Sciatic nerve (tissue), 2 donors: Measurements from ENCODE around the gene PER2. TPM values are rescaled to one million over a fixed set of nuclear protein-coding genes. Genes with fewer than 3 reads are reported as not detected.
"Not testable (repeated sequence)": the region's sequence is repeated elsewhere in the genome, so short reads cannot be mapped to it uniquely, and the experiment has no call there.

Source experiments
- ATAC-seq: fragments of 200-7000 bp; cut with Tn5 transposase; one replicate; pipeline ENCODE4 v1.9.1; 2020; ENCODE audit warnings: mild to moderate bottlenecking, moderate library complexity
- DNase-seq: peaks from one replicate; pipeline ENCODE4 v3.0.0-alpha.2; 2020; ENCODE audit warnings: low spot score
- intact Hi-C: fragments of 100-400 bp; cut with DNase I; formaldehyde crosslinking; loops from one replicate; pipeline ENCODE4 v1.14.2; 2022
- total RNA-seq: library from RNA; stranded (reverse); fragmentation: NEBNext Ultra II Directional; extraction: Animal tissue kit (Norgen Biotek cat#: 25700); gene quantifications from one replicate; pipeline ENCODE4 v1.2.1, GENCODE V29; 2021
- donor health status: DM: no; HTN: no; CAD: no.
- donor health status: DM: no; HTN: no; CAD: no.

PER2 gene
- total RNA-seq, 1 donor from 2014 or later = 24.7 TPM

- intact Hi-C loops = no loop called here
- no peak for ATAC-seq
- DNase-seq = peak; percentile 48
Observed at GRCh38 chr2:238314576-238314975, 26.2 kb upstream of the PER2 start.

GRCh38 chr2:238313991-238314350 is 25.6 kb upstream of the PER2 start:
- peak; percentile 18 for DNase-seq
- no peak for ATAC-seq
- intact Hi-C loops = no loop called here

- ATAC-seq = no peak
- DNase-seq = peak; percentile 39
- intact Hi-C loops = no loop called here
Observed at GRCh38 chr2:238313289-238313990, 25.0 kb upstream of the PER2 start.

GRCh38 chr2:238310721-238311120 is 22.3 kb upstream of the PER2 start:
- intact Hi-C loops, ATAC-seq, DNase-seq: not testable (repeated sequence)

GRCh38 chr2:238308177-238308576 is 19.8 kb upstream of the PER2 start:
- peak; percentile 34 for DNase-seq
- no peak for ATAC-seq
- intact Hi-C loops = no loop called here

- DNase-seq (peak; percentile 34), ATAC-seq (peak; percentile 28)
- intact Hi-C loops = no loop called here
Observed at GRCh38 chr2:238306672-238306998, 18.2 kb upstream of the PER2 start.

GRCh38 chr2:238305965-238306671 is 17.7 kb upstream of the PER2 start:
- peak; percentile 13 for DNase-seq
- intact Hi-C loops = no loop called here
- no peak for ATAC-seq

GRCh38 chr2:238305092-238305862 is 16.9 kb upstream of the PER2 start:
- peak; percentile 27 for DNase-seq
- no peak for ATAC-seq
- intact Hi-C loops = no loop called here

- intact Hi-C loops = no loop called here
- no peak for ATAC-seq
- DNase-seq = peak; percentile 51
Observed at GRCh38 chr2:238304116-238304515, 15.7 kb upstream of the PER2 start.

- intact Hi-C loops = no loop called here
- ATAC-seq (no peak), DNase-seq (no peak)
Observed at GRCh38 chr2:238302751-238303150, 14.3 kb upstream of the PER2 start.

GRCh38 chr2:238302087-238302486 is 13.7 kb upstream of the PER2 start:
- DNase-seq (no peak), ATAC-seq (no peak)
- intact Hi-C loops = no loop called here

GRCh38 chr2:238299803-238300202 is 11.4 kb upstream of the PER2 start:
- no peak for ATAC-seq
- peak; percentile 50 for DNase-seq
- intact Hi-C loops = no loop called here

- ATAC-seq (no peak), DNase-seq (peak; percentile 52)
- intact Hi-C loops = no loop called here
Observed at GRCh38 chr2:238296638-238297457, 8.4 kb upstream of the PER2 start.

GRCh38 chr2:238295144-238296112 is 7.0 kb upstream of the PER2 start:
- no peak for ATAC-seq
- DNase-seq = peak; percentile 28
- intact Hi-C loops = no loop called here

GRCh38 chr2:238294393-238295143 is 6.2 kb upstream of the PER2 start:
- intact Hi-C loops = no loop called here
- DNase-seq = peak; percentile 45
- no peak for ATAC-seq

GRCh38 chr2:238294046-238294392 is 5.6 kb upstream of the PER2 start:
- peak; percentile 34 for DNase-seq
- ATAC-seq = no peak
- intact Hi-C loops = no loop called here

GRCh38 chr2:238291550-238292281 is 3.3 kb upstream of the PER2 start:
- DNase-seq = peak; percentile 57
- ATAC-seq = no peak
- intact Hi-C loops = no loop called here
